ENCODE results near the gene SH3TC1. TPM values are rescaled to one million over a fixed set of nuclear protein-coding genes. Genes with fewer than 3 reads are reported as not detected.

SH3TC1 gene
- total RNA-seq, 4 donors from 2014 or later: 13.7 to 18.7 (median 15.2) TPM

GRCh38 chr4:8176547-8177399, 22.3 kb upstream of the SH3TC1 start:
- no peak for DNase-seq (ENCODE audit: extremely low spot score)
- WGBS: 41% methylated on average over 15 of the region's 17 CpGs
- Histone ChIP-seq H3K36me3 (no peaks in the 10 kb centered on the region), H3K27ac (replicated peaks in 1 of 4) (no peak overlapping the region), H3K4me1 (peaks cover 2 to 9% (median 6%) of the 10 kb centered on the region in 4 donors), H3K9me3 (no peaks in the 10 kb centered on the region), H3K27me3 (no peaks in the 10 kb centered on the region), H3K4me3 (no peak overlapping the region)
- TF ChIP-seq EP300 (IDR thresholded peaks at IDR 0.05) (no peak), POLR2AphosphoS5 (IDR thresholded peaks at IDR 0.05) (no peak), CTCF (IDR thresholded peaks at IDR 0.05) (peak; percentile 53 to 77 (median 61)), POLR2A (IDR thresholded peaks at IDR 0.05; ENCODE audit: low read depth) (no peak)
- intact Hi-C loops (cut with DNase I): loop anchor here (10.0 kb wide), 1 partner anchor 228 kb away; no protein-coding TSS in a partner anchor

GRCh38 chr4:8177552-8177951, 21.5 kb upstream of the SH3TC1 start:
- no peak overlapping the region for H3K27ac ChIP-seq (replicated peaks in 1 of 4)
- intact Hi-C loops (cut with DNase I): loop anchor here (10.0 kb wide), 1 partner anchor 227 kb away; no protein-coding TSS in a partner anchor

GRCh38 chr4:8177956-8178355, 21.1 kb upstream of the SH3TC1 start:
- Histone ChIP-seq H3K4me1 (peaks cover 12 to 21% (median 17%) of the 10 kb centered on the region in 4 donors), H3K27ac (replicated peaks in 1 of 4) (no peak overlapping the region), H3K4me3 (no peak overlapping the region), H3K9me3 (no peaks in the 10 kb centered on the region), H3K27me3 (no peaks in the 10 kb centered on the region), H3K36me3 (no peaks in the 10 kb centered on the region)
- 92% methylated on average over 6 of the region's 11 CpGs for WGBS
- intact Hi-C loops (cut with DNase I): loop anchor here (10.0 kb wide), 1 partner anchor 227 kb away; no protein-coding TSS in a partner anchor
- no peak for TF ChIP-seq CTCF (IDR thresholded peaks at IDR 0.05)
- no peak for TF ChIP-seq EP300 (IDR thresholded peaks at IDR 0.05)
- DNase-seq (ENCODE audit: extremely low spot score): no peak

More at GRCh38 chr4:8177552-8177951, 21.5 kb upstream of the SH3TC1 start:
- Histone ChIP-seq H3K27me3 (no peaks in the 10 kb centered on the region), H3K36me3 (no peaks in the 10 kb centered on the region), H3K4me3 (no peak overlapping the region), H3K9me3 (no peaks in the 10 kb centered on the region), H3K4me1 (peaks cover 8 to 17% (median 13%) of the 10 kb centered on the region in 4 donors)
- no peak for TF ChIP-seq CTCF (IDR thresholded peaks at IDR 0.05)
- TF ChIP-seq EP300 (IDR thresholded peaks at IDR 0.05): no peak
- TF ChIP-seq POLR2AphosphoS5 (IDR thresholded peaks at IDR 0.05): no peak
- TF ChIP-seq POLR2A (IDR thresholded peaks at IDR 0.05; ENCODE audit: low read depth): no peak
- 72% methylated on average over 6 of the region's 6 CpGs for WGBS
- no peak for DNase-seq (ENCODE audit: extremely low spot score)

- DNase-seq (ENCODE audit: extremely low spot score): no peak
- Histone ChIP-seq H3K4me1 (peaks cover 22 to 30% (median 26%) of the 10 kb centered on the region in 4 donors), H3K4me3 (no peak overlapping the region), H3K27me3 (no peaks in the 10 kb centered on the region), H3K27ac (replicated peaks in 1 of 4) (no peak overlapping the region), H3K9me3 (no peaks in the 10 kb centered on the region), H3K36me3 (no peaks in the 10 kb centered on the region)
- WGBS: 93% methylated on average over 9 of the region's 10 CpGs
- no peak for TF ChIP-seq POLR2AphosphoS5 (IDR thresholded peaks at IDR 0.05)
- intact Hi-C loops (cut with DNase I): loop anchor here (10.0 kb wide), 1 partner anchor 226 kb away; no protein-coding TSS in a partner anchor
These were observed 20.0 kb upstream of the SH3TC1 start for GRCh38 chr4:8179074-8179473.

- Histone ChIP-seq H3K4me1 (peaks cover 22 to 34% (median 28%) of the 10 kb centered on the region in 4 donors), H3K36me3 (no peaks in the 10 kb centered on the region), H3K9me3 (no peaks in the 10 kb centered on the region), H3K27ac (replicated peaks in 1 of 4) (no peak overlapping the region), H3K27me3 (no peaks in the 10 kb centered on the region), H3K4me3 (no peak overlapping the region)
- WGBS: 88% methylated on average over 5 of the region's 9 CpGs
- DNase-seq (ENCODE audit: extremely low spot score): no peak
- intact Hi-C loops (cut with DNase I): loop anchor here (10.0 kb wide), 1 partner anchor 225 kb away; no protein-coding TSS in a partner anchor
- TF ChIP-seq POLR2AphosphoS5 (IDR thresholded peaks at IDR 0.05) (no peak), POLR2A (IDR thresholded peaks at IDR 0.05; ENCODE audit: low read depth) (no peak), EP300 (IDR thresholded peaks at IDR 0.05) (no peak), CTCF (IDR thresholded peaks at IDR 0.05) (no peak)
These were observed 19.3 kb upstream of the SH3TC1 start for GRCh38 chr4:8179771-8180170.

Measured in esophagus muscularis mucosa (tissue), 4 donors.